ENCODE data around the gene COL19A1. TPM values are rescaled to one million over a fixed set of nuclear protein-coding genes. Genes with fewer than 3 reads are reported as not detected.
A peak's percentile ranks its signal among the peaks of the same experiment; 100 is the strongest.

Gene COL19A1
- total RNA-seq, 1 donor = 1.3 TPM

DNA sequence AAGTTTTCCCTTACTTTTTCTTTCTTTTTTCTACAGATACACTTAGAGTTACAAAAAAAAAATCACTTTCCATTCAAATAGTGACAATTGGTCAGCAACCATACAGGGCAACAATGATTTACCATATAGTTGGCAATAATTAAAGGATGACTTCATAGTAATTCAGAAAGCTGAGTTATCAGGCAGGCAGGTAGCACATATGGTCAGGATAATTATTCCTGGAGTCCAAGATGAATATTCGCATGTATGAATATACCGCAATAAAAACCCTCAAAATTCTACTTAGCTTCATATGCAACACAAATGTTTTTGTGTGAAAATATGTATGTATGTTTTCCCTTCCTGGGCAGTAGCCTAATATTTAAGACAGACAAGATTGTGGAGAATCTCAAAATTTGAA lies 34.5 kb downstream of the COL19A1 start:
- DNase-seq (ENCODE audit: low read depth) = no peak
- TF ChIP-seq, protein P1, sequence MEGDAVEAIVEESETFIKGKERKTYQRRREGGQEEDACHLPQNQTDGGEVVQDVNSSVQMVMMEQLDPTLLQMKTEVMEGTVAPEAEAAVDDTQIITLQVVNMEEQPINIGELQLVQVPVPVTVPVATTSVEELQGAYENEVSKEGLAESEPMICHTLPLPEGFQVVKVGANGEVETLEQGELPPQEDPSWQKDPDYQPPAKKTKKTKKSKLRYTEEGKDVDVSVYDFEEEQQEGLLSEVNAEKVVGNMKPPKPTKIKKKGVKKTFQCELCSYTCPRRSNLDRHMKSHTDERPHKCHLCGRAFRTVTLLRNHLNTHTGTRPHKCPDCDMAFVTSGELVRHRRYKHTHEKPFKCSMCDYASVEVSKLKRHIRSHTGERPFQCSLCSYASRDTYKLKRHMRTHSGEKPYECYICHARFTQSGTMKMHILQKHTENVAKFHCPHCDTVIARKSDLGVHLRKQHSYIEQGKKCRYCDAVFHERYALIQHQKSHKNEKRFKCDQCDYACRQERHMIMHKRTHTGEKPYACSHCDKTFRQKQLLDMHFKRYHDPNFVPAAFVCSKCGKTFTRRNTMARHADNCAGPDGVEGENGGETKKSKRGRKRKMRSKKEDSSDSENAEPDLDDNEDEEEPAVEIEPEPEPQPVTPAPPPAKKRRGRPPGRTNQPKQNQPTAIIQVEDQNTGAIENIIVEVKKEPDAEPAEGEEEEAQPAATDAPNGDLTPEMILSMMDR (IDR thresholded peaks at IDR 0.05; ENCODE audit: insufficient read depth, low read depth, low read length) = no peak
- no peak overlapping the region for H3K4me3 ChIP-seq (ENCODE audit: low read depth, low read length)

DNA sequence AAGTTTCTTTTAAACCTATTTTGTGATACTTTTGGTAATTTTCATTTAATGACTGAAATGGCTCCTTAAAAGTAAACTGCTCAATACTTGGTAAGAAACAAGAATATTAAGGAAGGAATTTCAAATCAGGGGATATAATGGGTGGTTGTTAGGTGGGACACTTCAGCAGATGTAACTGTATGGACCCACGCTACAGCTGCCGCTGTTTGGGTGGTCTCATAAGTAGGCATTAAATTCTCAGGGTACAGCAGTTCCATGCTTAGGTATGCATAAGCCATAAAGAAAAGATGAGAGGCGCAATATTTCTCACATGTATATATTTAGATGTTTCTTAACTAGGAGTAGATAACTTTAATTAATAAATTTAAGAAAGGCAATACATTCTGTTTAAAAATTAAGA lies 35.0 kb downstream of the COL19A1 start:
- H3K4me3 ChIP-seq (ENCODE audit: low read depth, low read length) = no peak overlapping the region
- DNase-seq (ENCODE audit: low read depth) = no peak
- TF ChIP-seq, protein P1 (IDR thresholded peaks at IDR 0.05; ENCODE audit: insufficient read depth, low read depth, low read length) = no peak

DNA sequence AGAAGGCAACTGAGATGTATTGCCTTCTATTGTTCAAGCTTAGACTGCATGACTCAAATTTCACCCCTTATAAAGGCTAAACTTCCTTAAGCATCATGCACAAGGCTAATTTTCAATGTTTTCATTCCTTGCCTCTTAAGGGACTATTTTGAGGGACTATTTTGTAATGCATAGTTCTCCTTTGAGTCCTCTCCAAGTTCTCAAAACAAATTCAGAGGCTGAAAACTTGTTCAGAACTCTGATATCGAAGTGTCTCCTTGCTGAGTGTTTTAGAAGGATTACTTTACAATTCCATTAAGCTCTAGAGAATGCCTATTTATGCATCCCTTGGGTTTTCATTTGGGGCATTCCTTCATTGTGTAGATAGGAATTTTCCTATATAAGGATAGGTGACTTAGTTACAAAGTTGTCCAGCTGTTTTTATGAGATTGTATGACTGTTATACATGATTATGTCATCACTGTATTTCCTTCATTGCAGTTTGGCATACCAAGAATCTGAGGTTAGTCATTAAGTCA lies 41.7 kb downstream of the COL19A1 start:
- TF ChIP-seq, protein P1 (IDR thresholded peaks at IDR 0.05; ENCODE audit: insufficient read depth, low read depth, low read length) = no peak
- no peak overlapping the region for H3K4me3 ChIP-seq (ENCODE audit: low read depth, low read length)
- peak; percentile 70 for DNase-seq (ENCODE audit: low read depth)

DNA sequence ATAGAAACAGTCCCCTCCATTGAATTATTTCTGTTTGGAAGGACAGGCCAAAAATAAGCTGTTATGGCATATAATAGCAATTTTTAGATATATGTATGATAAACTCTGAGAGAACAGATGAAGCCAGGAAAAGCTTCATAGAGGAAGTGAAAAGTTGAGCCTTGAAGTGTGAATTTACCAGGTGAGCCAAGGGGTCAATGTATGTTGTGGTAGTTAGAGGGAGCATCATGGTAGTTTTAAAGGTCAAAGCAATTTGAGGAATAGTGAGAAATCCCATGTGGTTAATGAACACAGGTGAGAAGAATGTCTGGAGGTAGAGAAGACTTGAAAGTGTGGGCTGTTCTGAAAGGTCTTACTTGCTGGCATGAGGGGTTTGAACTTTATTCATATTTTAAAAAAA lies 47.0 kb downstream of the COL19A1 start:
- no peak overlapping the region for H3K4me3 ChIP-seq (ENCODE audit: low read depth, low read length)
- TF ChIP-seq, protein P1 (IDR thresholded peaks at IDR 0.05; ENCODE audit: insufficient read depth, low read depth, low read length) = no peak
- DNase-seq (ENCODE audit: low read depth) = no peak

DNA sequence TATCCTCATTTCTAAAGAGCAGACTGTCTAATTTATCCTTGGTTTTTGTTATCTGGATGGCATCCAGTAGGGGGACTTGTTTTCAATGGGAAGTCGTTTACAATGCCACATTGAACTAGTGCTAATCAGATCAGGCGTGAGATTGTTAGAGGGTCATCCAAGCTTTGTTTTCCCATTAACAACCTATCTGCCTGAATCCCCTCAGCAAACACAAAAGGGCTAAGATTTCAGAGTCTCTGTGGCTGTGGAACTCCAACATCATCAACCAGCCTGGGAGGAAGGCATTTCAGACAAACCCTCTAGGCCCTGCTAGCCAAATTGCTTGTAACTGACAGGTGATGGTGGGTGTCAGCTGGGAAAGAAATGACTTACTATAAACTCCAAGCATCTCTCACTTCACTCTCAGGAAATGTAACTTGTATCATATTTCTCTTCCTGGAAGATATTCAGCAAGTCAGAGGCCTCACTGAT lies 47.7 kb downstream of the COL19A1 start:
- DNase-seq (ENCODE audit: low read depth) = no peak
- H3K4me3 ChIP-seq (ENCODE audit: low read depth, low read length) = no peak overlapping the region
- TF ChIP-seq, protein P1 (IDR thresholded peaks at IDR 0.05; ENCODE audit: insufficient read depth, low read depth, low read length) = no peak

DNA sequence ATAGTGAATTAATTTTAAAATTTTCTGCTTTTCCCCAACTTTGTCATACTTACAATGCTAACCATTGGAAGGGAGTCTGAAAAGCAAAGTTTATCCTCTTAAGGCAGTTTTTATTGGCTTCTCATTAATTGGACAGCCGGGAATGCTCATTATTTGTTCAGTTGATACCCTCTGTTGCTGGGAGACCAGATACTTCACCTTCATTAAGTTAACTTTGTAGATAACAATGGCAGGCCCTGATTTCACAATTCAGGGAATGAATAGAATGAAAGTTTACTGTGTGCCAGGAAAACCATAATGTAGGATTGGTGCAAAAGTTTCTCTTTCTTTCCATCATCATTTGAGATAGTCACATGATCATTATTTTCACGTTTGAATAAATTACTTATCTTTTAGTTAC lies 49.0 kb downstream of the COL19A1 start:
- no peak for DNase-seq (ENCODE audit: low read depth)
- TF ChIP-seq, protein P1 (IDR thresholded peaks at IDR 0.05; ENCODE audit: insufficient read depth, low read depth, low read length) = no peak
- H3K4me3 ChIP-seq (ENCODE audit: low read depth, low read length) = no peak overlapping the region

DNA sequence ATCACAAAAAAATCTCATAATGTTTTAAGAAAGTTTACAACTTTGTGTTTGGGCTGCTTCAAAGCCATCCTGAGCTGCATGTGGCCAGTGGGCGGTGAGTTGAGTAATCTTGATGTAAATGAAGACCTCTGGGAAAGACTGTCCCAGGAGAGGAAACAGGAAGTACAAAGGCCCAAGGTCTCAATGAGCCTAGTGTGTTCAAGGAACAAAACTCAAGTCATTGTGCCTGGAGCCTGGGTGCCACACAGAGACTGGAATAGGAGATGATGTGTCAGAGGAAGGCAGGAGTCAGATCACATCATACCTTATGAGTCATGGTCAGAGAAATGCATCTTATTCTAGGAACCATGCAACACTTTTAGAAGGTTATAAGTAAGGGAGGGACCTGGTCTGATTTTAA lies 51.5 kb downstream of the COL19A1 start:
- peak; percentile 21 for DNase-seq (ENCODE audit: low read depth)
- no peak overlapping the region for H3K4me3 ChIP-seq (ENCODE audit: low read depth, low read length)
- TF ChIP-seq, protein P1 (IDR thresholded peaks at IDR 0.05; ENCODE audit: insufficient read depth, low read depth, low read length) = no peak

Measured in fibroblast of villous mesenchyme (primary cell).